SKM-1 treated with dmso at 0.1 percent for 144 hours (cell line): Measurements from ENCODE around the gene CYYR1.

ENCODE experiments used
- DNase-seq: peaks from one replicate; lab custom pipeline; 2025; ENCODE audit not compliant: unreplicated experiment; lab: John Stamatoyannopoulos, UW

Gene CYYR1

DNA sequence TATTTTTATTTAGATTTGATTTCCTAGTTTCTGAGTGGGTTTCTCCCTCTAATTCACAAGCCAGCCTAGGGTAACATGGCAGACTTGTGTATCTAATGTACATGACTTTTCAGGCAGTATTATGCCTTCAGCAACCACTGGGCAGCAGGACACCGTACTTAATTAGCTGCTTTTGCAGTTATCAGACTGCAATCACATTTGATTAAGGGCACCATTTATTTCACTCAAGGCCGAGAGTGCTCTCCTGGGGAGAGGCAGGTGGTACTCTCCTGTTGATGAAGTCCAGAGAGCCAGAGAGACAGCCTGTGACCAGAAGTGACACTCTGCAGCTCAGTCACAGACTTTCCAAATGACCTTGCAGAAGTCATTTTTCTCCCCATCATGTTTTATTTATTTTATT is 18.7 kb downstream of the CYYR1 start:
- DNase-seq: no peak

DNA sequence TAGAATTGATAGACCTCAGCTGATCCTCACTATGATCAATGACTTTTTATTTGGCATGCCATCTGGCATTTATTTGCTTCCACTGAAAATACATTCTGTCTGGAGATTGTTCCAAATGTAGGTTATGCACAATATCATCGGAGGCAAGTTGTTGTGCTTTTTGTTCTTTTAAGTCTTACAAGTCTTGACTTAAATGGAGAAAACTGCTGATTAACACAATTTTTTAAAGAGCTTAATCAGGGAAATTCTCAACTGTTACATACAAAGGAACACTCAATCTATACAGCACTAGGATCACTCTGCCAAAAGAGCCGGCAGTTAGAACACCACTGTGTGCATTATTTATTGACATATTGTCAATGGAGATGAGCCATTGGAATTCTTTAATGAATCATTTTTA is 19.2 kb downstream of the CYYR1 start:
- no peak for DNase-seq

DNA sequence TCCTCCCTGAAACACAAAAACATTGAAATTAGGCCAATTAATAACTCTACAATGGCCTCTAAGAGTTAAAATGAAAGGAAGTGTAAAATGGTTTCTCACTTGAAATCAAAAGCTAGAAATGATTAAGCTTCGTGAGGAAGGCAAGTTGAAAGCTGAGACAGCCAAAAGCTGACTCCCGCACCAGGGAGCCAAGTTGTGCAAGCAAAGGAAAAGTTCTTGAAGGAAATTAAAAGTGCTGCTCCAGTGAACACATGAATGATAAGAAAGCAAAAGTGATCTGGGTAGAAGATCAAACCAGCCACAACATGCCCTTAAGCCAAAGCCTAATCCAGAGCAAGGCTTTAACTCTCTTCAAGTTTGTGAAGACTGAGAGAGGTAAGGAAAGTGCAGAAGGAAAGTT is 22.8 kb downstream of the CYYR1 start:
- no peak for DNase-seq

DNA sequence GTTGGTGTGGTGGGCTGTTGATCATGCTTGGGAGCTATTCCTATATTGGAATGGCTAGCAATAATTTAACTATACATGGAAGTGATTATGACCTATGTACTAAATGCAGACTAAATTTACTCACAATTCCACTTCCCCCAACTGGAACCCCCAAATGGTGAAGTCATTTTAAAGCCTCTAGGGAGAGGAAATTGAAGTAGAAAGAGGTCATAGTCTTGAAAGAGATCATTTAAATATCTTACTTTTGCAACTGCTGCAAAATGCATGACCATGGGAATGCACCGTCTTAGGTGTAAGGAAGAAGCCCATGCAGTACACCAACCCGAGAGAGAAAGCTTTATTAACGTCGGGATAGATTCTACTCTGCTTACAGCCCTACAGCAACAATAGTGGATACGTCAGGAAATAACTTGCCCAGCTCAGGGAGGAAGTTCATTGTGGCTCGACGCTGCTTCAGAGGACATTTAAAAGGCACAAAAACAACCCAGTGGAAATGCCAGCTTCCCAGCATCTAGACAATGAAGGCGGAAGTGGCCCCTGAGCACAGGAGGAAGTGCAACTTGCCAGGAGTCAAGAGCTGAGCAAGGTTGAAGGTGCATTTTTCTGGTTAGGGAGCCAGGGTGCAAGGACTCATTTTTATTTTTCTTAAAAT is 26.5 kb downstream of the CYYR1 start:
- DNase-seq: no peak

- no peak for DNase-seq
Measured at GRCh38 chr21:26544201-26544775, 28.8 kb downstream of the CYYR1 start.

DNA sequence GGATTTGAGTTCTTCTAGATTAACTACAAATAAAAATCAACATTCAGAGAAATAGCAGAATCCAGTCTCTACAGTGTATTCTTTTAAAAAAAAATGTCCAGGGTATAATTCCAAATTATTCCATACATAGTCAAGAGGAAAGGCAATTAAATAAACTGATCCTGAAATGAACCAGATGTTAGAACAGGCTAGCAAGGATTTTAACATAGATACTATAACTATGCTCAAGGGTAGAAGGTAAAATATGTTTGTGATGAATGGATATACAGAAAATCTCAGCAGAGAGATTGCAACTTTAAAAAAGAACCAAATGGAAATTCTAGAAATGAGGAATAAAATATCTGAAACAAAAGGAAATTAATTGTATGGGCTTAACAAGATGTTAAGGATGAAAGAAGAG is 32.4 kb downstream of the CYYR1 start:
- no peak for DNase-seq

DNA sequence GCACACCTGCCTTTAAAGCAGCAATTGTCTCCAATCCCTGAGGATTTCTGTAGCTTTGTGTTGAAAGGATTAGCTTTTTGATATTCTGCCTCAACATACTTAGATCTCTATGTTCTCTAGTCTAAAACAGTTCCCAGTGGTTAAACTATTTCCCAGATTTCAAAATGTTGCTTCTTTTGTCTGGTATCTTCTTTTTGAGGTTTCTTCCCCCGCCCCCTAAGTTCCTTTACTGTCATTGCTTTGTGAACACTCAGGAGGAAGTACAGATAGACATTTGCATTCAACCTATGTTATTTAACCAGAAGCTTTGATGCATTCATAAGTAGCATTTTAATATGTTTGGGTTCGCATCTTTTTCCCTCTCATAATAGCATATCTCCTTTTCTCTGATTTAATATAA is 33.5 kb downstream of the CYYR1 start:
- no peak for DNase-seq

DNA sequence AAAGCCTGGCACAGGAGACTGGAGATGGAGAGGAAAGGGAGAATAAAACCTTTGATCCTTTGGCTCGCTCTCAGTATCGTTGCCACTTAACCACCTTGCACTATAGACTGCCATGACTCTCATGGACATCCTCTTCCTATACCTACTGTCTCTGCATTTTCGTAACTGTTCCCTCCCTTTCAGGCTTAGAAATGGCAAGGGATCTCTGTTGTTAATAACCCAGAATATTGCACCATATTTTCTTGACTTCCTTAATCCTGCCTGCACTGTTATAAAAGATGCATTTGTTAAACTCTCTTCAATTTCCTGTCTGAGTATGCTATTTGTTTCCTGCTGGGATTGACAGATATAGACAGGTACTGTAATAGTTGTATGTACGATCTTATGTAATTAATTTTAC is 38.6 kb downstream of the CYYR1 start:
- no peak for DNase-seq

- DNase-seq: no peak
Measured at GRCh38 chr21:26532208-26532607, 40.9 kb downstream of the CYYR1 start.

DNA sequence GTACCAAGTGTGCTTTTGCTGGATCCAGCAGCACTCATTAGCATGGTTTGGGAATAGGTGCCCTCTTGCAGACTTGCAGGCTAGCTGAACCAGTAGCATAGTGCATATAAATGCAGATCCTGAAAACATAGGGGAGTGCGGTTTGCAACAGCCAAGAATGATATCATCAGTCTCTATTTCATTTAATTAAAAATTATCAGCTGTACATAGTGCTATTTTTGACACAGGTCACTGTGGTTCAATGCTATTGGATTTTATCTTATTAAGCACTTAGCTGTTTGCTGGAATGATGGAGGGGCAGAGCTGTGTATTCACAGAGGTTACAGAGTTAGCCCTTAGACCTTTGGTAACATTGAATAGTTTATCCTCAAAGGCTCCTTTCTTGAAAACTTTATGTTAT is 43.6 kb downstream of the CYYR1 start:
- no peak for DNase-seq

DNA sequence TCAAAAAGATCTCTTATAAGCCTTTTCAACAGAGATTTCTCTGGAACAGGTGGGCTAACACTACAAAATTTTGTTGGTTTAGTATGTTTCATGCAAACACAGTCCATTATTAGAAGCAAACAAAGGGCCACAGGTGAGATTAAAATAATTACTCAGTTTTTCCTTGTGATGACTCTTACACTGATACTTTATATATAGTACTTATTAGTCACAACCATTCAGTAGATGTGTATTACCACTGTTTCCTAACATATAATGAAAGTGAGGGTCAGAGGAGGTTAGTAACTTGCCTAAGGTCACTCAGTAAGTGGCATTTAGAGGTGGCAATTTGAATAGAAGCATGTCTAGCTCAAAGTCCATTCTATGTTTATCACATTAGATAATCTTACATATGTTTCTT is 44.2 kb downstream of the CYYR1 start:
- no peak for DNase-seq

DNA sequence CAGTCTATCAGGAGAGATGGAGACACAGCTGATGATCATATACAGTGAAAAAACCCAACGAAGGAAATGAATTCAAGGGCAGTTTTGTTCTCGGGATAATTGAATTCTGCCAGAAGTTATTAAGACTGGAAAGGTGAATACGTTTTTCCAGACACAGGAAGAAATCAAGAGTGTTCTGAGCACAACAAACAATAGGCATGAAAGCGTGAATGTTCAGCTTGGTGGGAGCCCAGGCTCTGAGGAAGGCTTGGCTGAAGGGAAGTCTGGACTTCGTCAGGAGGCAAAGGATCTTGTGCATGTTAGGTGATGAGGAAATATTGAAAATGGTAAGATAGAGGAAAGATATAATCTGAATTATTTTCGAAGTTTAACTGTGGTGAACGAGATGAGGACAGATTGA is 50.4 kb downstream of the CYYR1 start:
- no peak for DNase-seq

- DNase-seq: no peak
Measured at GRCh38 chr21:26519142-26519541, 53.9 kb downstream of the CYYR1 start.

- no peak for DNase-seq
Measured at GRCh38 chr21:26515257-26515656, 57.8 kb downstream of the CYYR1 start.

- no peak for DNase-seq
Measured at GRCh38 chr21:26513212-26513611, 59.9 kb downstream of the CYYR1 start.

- DNase-seq: no peak
Measured at GRCh38 chr21:26512664-26513063, 60.4 kb downstream of the CYYR1 start.

DNA sequence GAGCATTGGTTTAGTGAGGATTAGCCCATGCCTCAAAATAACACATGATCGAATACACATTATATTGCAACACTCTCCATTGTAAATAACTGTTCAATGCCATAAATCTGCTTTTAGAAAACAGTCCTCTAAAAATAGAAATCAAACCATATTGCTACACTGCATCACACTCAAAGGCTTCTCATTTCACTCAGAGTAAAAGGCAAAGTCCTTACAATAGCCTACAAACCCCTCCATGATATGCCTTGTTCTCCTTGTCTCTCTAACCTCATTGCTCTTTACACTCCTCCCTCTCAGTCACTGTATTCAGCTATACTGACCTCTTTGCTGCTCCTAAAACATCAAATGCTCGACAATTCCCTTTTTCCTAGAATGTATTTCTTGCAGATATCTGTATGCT is 64.2 kb downstream of the CYYR1 start:
- DNase-seq: no peak

DNA sequence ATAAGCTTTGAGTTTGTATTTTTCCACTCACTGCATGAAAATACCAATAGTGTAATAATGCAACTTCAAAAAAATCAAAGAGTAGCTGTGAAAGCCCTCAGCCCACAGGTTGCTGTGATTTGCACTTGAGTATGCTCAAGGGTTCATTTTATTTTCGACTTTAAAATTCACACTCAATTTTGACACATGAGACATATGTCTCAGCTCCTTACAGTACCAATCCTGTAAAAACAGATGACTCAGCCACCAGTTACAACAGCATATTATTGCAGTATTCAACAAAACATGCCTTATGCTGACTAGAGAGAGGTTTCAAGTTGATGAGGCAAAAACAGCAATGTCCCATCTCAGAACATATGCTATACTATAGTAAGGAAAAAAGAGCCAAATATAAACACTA is 66.1 kb downstream of the CYYR1 start:
- DNase-seq: no peak

DNA sequence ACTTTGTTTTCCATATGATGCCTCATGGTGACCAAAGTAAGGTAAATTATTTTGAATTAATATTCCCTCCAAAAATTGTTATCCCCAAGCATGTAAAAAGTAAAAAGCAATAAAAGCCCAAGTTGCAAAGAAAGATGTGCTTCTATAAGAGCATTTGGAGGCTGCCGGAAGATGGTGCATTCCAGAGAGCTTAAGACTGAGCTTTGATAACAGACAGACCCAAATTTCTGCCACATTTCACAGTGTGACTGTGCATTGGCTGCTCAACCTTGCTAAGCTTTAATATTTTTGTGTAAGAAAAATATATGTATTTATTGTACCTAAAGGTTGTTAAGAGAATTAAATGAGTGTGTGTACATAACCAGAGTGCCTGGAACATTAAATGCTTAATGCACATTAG is 67.9 kb downstream of the CYYR1 start:
- DNase-seq: no peak

- no peak for DNase-seq
Measured at GRCh38 chr21:26503414-26503813, 69.7 kb downstream of the CYYR1 start.

GRCh38 chr21:26501495-26502021 is 71.5 kb downstream of the CYYR1 start:
- no peak for DNase-seq

- DNase-seq: no peak
Measured at GRCh38 chr21:26499495-26499894, 73.6 kb downstream of the CYYR1 start.

DNA sequence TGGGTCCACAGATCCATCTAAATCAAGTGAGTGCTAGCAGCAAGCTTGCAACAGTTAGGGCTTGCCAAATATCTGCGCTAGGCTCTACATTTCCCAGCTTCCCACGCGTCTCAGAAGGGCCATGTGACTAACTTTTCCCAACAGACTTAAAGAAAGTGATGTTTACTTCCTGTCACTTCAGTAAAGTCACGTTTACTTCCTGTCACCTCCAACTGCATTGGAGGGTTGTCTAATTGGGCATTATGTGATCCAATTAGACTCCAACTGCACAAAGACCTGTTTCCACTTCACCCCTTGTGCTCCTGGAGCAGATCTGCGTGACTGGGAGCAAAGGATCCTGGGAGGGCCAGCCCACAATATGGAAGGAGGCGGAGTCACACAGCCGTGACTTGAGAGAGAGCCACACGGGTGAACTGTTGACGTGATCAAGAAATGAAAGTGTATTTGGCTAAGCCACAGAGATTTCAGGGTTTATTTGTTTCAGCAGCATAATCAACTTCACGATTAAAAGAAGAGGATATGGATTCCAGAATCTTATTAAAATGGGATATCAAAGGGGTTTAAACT is 77.7 kb downstream of the CYYR1 start:
- DNase-seq: no peak
